NB4 (cell line): ENCODE results near the gene TMEM87B.

ENCODE experiments used
- DNase-seq: peaks from one replicate; pipeline ENCODE4 v3.0.0; 2010; ENCODE audit warnings: low read depth
- H3K4me3 ChIP-seq: one replicate; pipeline ENCODE4 v1.5.1; 2011; ENCODE audit warnings: mild to moderate bottlenecking, low read depth, low read length, moderate library complexity
- CTCF ChIP-seq: IDR thresholded peaks from one replicate; pipeline ENCODE4 v1.5.1; 2012; ENCODE audit warnings: low read depth, low read length
- MAX ChIP-seq: IDR thresholded peaks from 2 replicates; pipeline ENCODE4 v1.6.1; 2011; ENCODE audit warnings: low read depth, low read length
- MYC ChIP-seq: IDR thresholded peaks from 2 replicates; pipeline ENCODE4 v1.6.1; 2011; ENCODE audit warnings: low read depth, low read length
- POLR2A ChIP-seq: IDR thresholded peaks from 2 replicates; pipeline ENCODE4 v1.6.1; 2011; ENCODE audit warnings: mild to moderate bottlenecking; ENCODE audit not compliant: insufficient read length; ENCODE audit errors: extremely low read depth

TMEM87B gene

GRCh38 chr2:112089375-112089774, 34.3 kb downstream of the TMEM87B start:
- H3K4me3 ChIP-seq: no peak overlapping the region
- DNase-seq: no peak

GRCh38 chr2:112092286-112093041, 37.4 kb downstream of the TMEM87B start:
- no peak for DNase-seq
- TF ChIP-seq MYC: no peak
- TF ChIP-seq CTCF: no peak
- TF ChIP-seq MAX: no peak
- no peak overlapping the region for H3K4me3 ChIP-seq

More at GRCh38 chr2:112089375-112089774, 34.3 kb downstream of the TMEM87B start:
- TF ChIP-seq MYC: no peak
- TF ChIP-seq CTCF: no peak
- TF ChIP-seq POLR2A: no peak
- no peak for TF ChIP-seq MAX

GRCh38 chr2:112093216-112093615, 38.1 kb downstream of the TMEM87B start:
- TF ChIP-seq MYC (no peak), CTCF (no peak), POLR2A (no peak), MAX (no peak)
- H3K4me3 ChIP-seq: no peak overlapping the region
- DNase-seq: no peak

GRCh38 chr2:112095681-112096080, 40.6 kb downstream of the TMEM87B start:
- TF ChIP-seq CTCF (no peak), MAX (no peak), MYC (no peak), POLR2A (no peak)
- H3K4me3 ChIP-seq: no peak overlapping the region

DNA sequence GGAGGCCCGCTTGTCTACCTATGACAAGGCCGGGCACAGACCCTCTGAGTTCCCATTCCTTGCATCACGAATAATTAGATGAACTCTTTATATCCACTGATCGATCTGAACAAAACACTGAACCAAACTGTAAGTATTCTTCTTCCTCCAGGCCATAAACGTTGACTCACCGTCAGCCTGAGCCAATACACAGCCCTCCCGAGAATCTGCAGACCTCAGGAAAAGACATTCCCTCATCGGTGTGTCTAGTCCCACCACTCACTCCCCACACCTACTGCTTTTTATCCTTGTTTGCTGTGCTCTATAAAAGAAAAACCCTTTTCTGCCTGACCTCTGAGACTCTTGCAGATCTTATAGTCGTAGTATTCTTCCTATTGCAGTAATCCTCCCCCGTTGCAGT, 41.0 kb downstream of the TMEM87B start:
- no peak for DNase-seq
- TF ChIP-seq MAX (no peak), POLR2A (no peak), MYC (no peak), CTCF (no peak)
- no peak overlapping the region for H3K4me3 ChIP-seq

More at GRCh38 chr2:112095681-112096080, 40.6 kb downstream of the TMEM87B start:
- DNase-seq: no peak
